Measurements from ENCODE around the gene TUBGCP6. TPM values are rescaled to one million over a fixed set of nuclear protein-coding genes. Genes with fewer than 3 reads are reported as not detected.

The TUBGCP6 gene
- total RNA-seq, 4 donors from 2014 or later = 20.3 to 44.3 (median 32.2) TPM

DNA sequence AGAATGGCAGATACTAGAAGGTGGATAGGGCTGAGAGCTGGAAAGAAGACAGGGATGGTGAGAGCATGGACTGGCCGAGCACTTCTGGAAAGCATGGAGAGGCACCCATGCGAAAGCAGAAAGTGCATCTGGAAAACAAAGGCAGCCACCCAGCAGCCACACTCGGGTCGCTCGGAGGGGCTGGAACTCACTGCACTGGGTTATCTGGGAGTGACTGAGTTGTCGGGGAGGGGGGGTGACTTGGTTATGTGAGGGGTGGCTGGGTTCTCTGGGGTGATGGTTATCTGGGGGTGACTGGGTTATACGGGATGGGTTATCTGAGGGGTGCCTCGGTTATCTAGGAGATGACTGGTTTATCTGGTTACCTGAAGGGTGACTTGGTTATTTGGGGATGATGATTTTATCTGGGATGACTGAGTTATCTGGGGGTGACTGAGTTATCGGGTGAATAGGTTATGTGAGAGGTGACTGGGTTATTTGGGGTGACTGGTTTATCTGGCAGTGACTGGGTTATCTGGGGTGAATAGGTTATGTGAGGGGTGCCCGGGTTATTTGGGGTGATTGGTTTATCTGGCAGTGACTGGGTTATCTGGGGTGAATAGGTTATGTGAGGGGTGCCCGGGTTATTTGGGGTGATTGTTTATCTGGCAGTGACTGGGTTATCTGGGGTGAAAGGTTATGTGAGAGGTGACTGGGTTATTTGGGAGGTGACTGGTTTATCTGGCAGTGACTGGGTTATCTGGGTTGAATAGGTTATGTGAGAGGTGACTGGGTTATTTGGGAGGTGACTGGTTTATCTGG lies 76.9 kb downstream of the TUBGCP6 start:
- WGBS, 2 donors = 62 to 69% methylated on average over 7 to 11 of the region's 11 CpGs
- peaks cover 3 to 28% (median 23%) of the 10 kb centered on the region in 3 donors for H3K4me1 ChIP-seq
- no peaks in the 10 kb centered on the region for H3K9me3 ChIP-seq
- H3K4me3 ChIP-seq = no peak overlapping the region
- intact Hi-C loops (cut with DNase I) = no loop called here
- no peak for TF ChIP-seq POLR2A (IDR thresholded peaks at IDR 0.05)
- TF ChIP-seq, protein P1, sequence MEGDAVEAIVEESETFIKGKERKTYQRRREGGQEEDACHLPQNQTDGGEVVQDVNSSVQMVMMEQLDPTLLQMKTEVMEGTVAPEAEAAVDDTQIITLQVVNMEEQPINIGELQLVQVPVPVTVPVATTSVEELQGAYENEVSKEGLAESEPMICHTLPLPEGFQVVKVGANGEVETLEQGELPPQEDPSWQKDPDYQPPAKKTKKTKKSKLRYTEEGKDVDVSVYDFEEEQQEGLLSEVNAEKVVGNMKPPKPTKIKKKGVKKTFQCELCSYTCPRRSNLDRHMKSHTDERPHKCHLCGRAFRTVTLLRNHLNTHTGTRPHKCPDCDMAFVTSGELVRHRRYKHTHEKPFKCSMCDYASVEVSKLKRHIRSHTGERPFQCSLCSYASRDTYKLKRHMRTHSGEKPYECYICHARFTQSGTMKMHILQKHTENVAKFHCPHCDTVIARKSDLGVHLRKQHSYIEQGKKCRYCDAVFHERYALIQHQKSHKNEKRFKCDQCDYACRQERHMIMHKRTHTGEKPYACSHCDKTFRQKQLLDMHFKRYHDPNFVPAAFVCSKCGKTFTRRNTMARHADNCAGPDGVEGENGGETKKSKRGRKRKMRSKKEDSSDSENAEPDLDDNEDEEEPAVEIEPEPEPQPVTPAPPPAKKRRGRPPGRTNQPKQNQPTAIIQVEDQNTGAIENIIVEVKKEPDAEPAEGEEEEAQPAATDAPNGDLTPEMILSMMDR (IDR thresholded peaks at IDR 0.05) = no peak
- peaks cover 0 to 48% (median 2%) of the 10 kb centered on the region in 4 donors for H3K27me3 ChIP-seq
- H3K36me3 ChIP-seq = no peaks in the 10 kb centered on the region
- no peak for DNase-seq
- no peak overlapping the region for H3K27ac ChIP-seq

Other genes starting within 250 kb of the TUBGCP6 start
- gene IL17REL, start 232.3 kb downstream of the TUBGCP6 start, total RNA-seq = not detected
- gene TTLL8, start 186.7 kb downstream of the TUBGCP6 start, total RNA-seq = not detected
- gene MLC1, start 159.6 kb downstream of the TUBGCP6 start, total RNA-seq = under 1 TPM in 2 of 4 donors, not detected in 2; under 0.01 to 0.70 TPM
- gene MOV10L1, start 155.0 kb downstream of the TUBGCP6 start, total RNA-seq = under 1 TPM in 3 of 4 donors, not detected in 1; 0.06 to 0.57 (median 0.13) TPM
- gene PANX2, start 74.3 kb downstream of the TUBGCP6 start, total RNA-seq = 1 to 10 TPM; 1.6 to 4.5 (median 3.4) TPM
- gene TRABD, start 59.1 kb downstream of the TUBGCP6 start, total RNA-seq = 10 to 100 TPM; 39.3 to 55.1 (median 45.8) TPM
- gene SELENOO, start 44.0 kb downstream of the TUBGCP6 start, total RNA-seq = 10 to 100 TPM; 23.9 to 36.3 (median 27.0) TPM
- 10 to 100 TPM; 18.2 to 46.3 (median 35.6) TPM for gene HDAC10, start 6.2 kb upstream of the TUBGCP6 start, total RNA-seq
- 1 to 10 TPM in 3 of 4 donors, under 1 TPM in 1; 0.19 to 6.9 (median 2.3) TPM for gene MAPK12, start 16.7 kb upstream of the TUBGCP6 start, total RNA-seq
- 1 to 10 TPM; 2.4 to 5.7 (median 3.5) TPM for gene MAPK11, start 25.4 kb upstream of the TUBGCP6 start, total RNA-seq
- gene PLXNB2, start 62.6 kb upstream of the TUBGCP6 start, total RNA-seq = 100 to 1,000 TPM in 3 of 4 donors, 10 to 100 TPM in 1; 80.9 to 231 (median 129) TPM
- 1 to 10 TPM in 3 of 4 donors, under 1 TPM in 1; 0.88 to 3.6 (median 2.9) TPM for gene DENND6B, start 82.0 kb upstream of the TUBGCP6 start, total RNA-seq
- gene PPP6R2, start 98.3 kb upstream of the TUBGCP6 start, total RNA-seq = 10 to 100 TPM; 35.6 to 50.8 (median 45.6) TPM
- 10 to 100 TPM; 38.3 to 92.0 (median 63.4) TPM for gene SBF1, start 230.0 kb upstream of the TUBGCP6 start, total RNA-seq
- gene ADM2, start 236.5 kb upstream of the TUBGCP6 start, total RNA-seq = 1 to 10 TPM in 2 of 4 donors, under 1 TPM in 2; under 0.01 to 1.9 (median 0.89) TPM
- not detected for gene MIOX, start 241.8 kb upstream of the TUBGCP6 start, total RNA-seq

Measured in esophagus squamous epithelium (tissue), 5 donors.